Neural progenitor cell (in vitro differentiated cells): Measurements from ENCODE around the gene SHD. TPM values are rescaled to one million over a fixed set of nuclear protein-coding genes. Genes with fewer than 3 reads are reported as not detected.

Experiments
- DNase-seq: peaks from one replicate; pipeline ENCODE4 v3.0.0-alpha.2; 2016; ENCODE audit warnings: low spot score
- H2AFZ ChIP-seq: fragments of 200-600 bp; sonication (generic); replicated peaks from 2 replicates; pipeline ENCODE4 v1.6.1; 2016; ENCODE audit warnings: antibody characterized with exemption
- H3F3A ChIP-seq: fragments of 200-600 bp; sonication (generic); 2 replicates; pipeline ENCODE4 v1.6.1; 2016; ENCODE audit warnings: antibody characterized with exemption, low read depth
- H3K27ac ChIP-seq: fragments of 200-600 bp; sonication (generic); 2 replicates; pipeline ENCODE4 v1.5.1; 2016; ENCODE audit warnings: mild to moderate bottlenecking
- H3K27me3 ChIP-seq: fragments of 200-600 bp; sonication (generic); 2 replicates; pipeline ENCODE4 v1.6.1; 2016; ENCODE audit warnings: mild to moderate bottlenecking, moderate library complexity
- H3K36me3 ChIP-seq: fragments of 200-600 bp; sonication (generic); 2 replicates; pipeline ENCODE4 v1.5.1; 2016
- H3K4me1 ChIP-seq: fragments of 200-600 bp; sonication (generic); 2 replicates; pipeline ENCODE4 v1.6.1; 2016; ENCODE audit warnings: mixed run types
- H3K4me2 ChIP-seq: fragments of 200-600 bp; sonication (generic); 2 replicates; pipeline ENCODE4 v1.6.1; 2016
- H3K4me3 ChIP-seq: fragments of 200-600 bp; sonication (generic); 2 replicates; pipeline ENCODE4 v1.5.1; 2016
- H3K79me2 ChIP-seq: fragments of 200-600 bp; sonication (generic); 2 replicates; pipeline ENCODE4 v1.6.1; 2016; ENCODE audit warnings: low read depth
- H3K9ac ChIP-seq: fragments of 200-600 bp; sonication (generic); 2 replicates; pipeline ENCODE4 v1.6.1; 2016
- H3K9me3 ChIP-seq: fragments of 200-600 bp; sonication (generic); 2 replicates; pipeline ENCODE4 v1.5.1; 2016; ENCODE audit warnings: low read depth
- H4K20me1 ChIP-seq: fragments of 200-600 bp; sonication (generic); 2 replicates; pipeline ENCODE4 v1.6.1; 2016; ENCODE audit warnings: low read depth
- H3K27ac Mint-ChIP-seq: 3 replicates; pipeline ENCODE4 v1.8.0; 2021; ENCODE audit warnings: mixed read lengths
- H3K27me3 Mint-ChIP-seq: 2 replicates; pipeline ENCODE4 v1.8.0; 2022; ENCODE audit warnings: low read depth, mild to moderate bottlenecking, inconsistent platforms, moderate library complexity, mixed read lengths; ENCODE audit not compliant: insufficient read depth
- H3K36me3 Mint-ChIP-seq: 3 replicates; pipeline ENCODE4 v1.8.0; 2021; ENCODE audit warnings: mixed read lengths
- H3K4me1 Mint-ChIP-seq: 3 replicates; pipeline ENCODE4 v1.8.0; 2021; ENCODE audit warnings: mixed read lengths
- H3K4me3 Mint-ChIP-seq: 3 replicates; pipeline ENCODE4 v1.8.0; 2021; ENCODE audit warnings: mild to moderate bottlenecking, moderate library complexity, mixed read lengths
- H3K9me3 Mint-ChIP-seq: 3 replicates; pipeline ENCODE4 v1.8.0; 2020; ENCODE audit warnings: mixed read lengths
- CTCF ChIP-seq: fragments of 200-600 bp; sonication (generic); IDR thresholded peaks from 2 replicates; pipeline ENCODE4 v1.5.1; 2017; ENCODE audit warnings: antibody characterized with exemption, mild to moderate bottlenecking
- EZH2 ChIP-seq: fragments of 200-600 bp; sonication (generic); IDR thresholded peaks from 2 replicates; pipeline ENCODE4 v1.6.1; 2017; ENCODE audit warnings: antibody characterized with exemption, mild to moderate bottlenecking, moderate library complexity
- EZH2phosphoT487 ChIP-seq: fragments of 200-600 bp; sonication (generic); IDR thresholded peaks from 2 replicates; pipeline ENCODE4 v1.6.1; 2017; ENCODE audit warnings: antibody characterized with exemption
- total RNA-seq: library from RNA; depleted of rRNA; stranded (reverse); fragments of >200 nt; gene quantifications from 2 replicates; pipeline ENCODE4 v1.2.3, GENCODE V29; 2015; ENCODE audit warnings: low replicate concordance

Gene SHD
- total RNA-seq, 1 donor from 2014 or later: not detected

- peaks cover 19% of the 10 kb centered on the region for H3K9me3 Mint-ChIP-seq
- H3K27ac ChIP-seq: no peak overlapping the region
- H2AFZ ChIP-seq: no peak overlapping the region
- no peak overlapping the region for H3K27ac Mint-ChIP-seq
- H3F3A ChIP-seq: no peaks in the 10 kb centered on the region
- H3K27me3 ChIP-seq: no peaks in the 10 kb centered on the region
- H3K9me3 ChIP-seq: no peaks in the 10 kb centered on the region
- no peak overlapping the region for H3K4me3 ChIP-seq
- TF ChIP-seq EZH2phosphoT487 (no peak), CTCF (no peak), EZH2 (no peak)
- H3K9ac ChIP-seq: no peak overlapping the region
- H3K36me3 Mint-ChIP-seq: peaks cover 33% of the 10 kb centered on the region
- H3K4me1 Mint-ChIP-seq: no peaks in the 10 kb centered on the region
- H3K79me2 ChIP-seq: no peaks in the 10 kb centered on the region
- no peak overlapping the region for H3K4me2 ChIP-seq
- no peaks in the 10 kb centered on the region for H3K36me3 ChIP-seq
- no peaks in the 10 kb centered on the region for H3K4me1 ChIP-seq
- no peak overlapping the region for H3K4me3 Mint-ChIP-seq
- H3K27me3 Mint-ChIP-seq: peaks cover 10% of the 10 kb centered on the region
- H4K20me1 ChIP-seq: no peaks in the 10 kb centered on the region
- DNase-seq: no peak
Observed at GRCh38 chr19:4316956-4317355, 37.9 kb downstream of the SHD start.

GRCh38 chr19:4318460-4318859, 39.4 kb downstream of the SHD start:
- Mint-ChIP-seq H3K36me3 (peaks cover 33% of the 10 kb centered on the region), H3K4me1 (no peaks in the 10 kb centered on the region), H3K4me3 (no peak overlapping the region), H3K27me3 (peaks cover 10% of the 10 kb centered on the region), H3K9me3 (peaks cover 19% of the 10 kb centered on the region), H3K27ac (no peak overlapping the region)
- no peak overlapping the region for H2AFZ ChIP-seq
- no peak overlapping the region for H3K27ac ChIP-seq
- DNase-seq: no peak
- H3K9ac ChIP-seq: no peak overlapping the region
- H3K79me2 ChIP-seq: no peaks in the 10 kb centered on the region
- no peak overlapping the region for H3K4me2 ChIP-seq
- H3K4me1 ChIP-seq: no peaks in the 10 kb centered on the region
- no peaks in the 10 kb centered on the region for H3K27me3 ChIP-seq
- no peak overlapping the region for H3K4me3 ChIP-seq
- H3K36me3 ChIP-seq: no peaks in the 10 kb centered on the region
- no peaks in the 10 kb centered on the region for H3F3A ChIP-seq
- no peak for TF ChIP-seq CTCF
- H4K20me1 ChIP-seq: no peaks in the 10 kb centered on the region
- no peaks in the 10 kb centered on the region for H3K9me3 ChIP-seq

- DNase-seq: no peak
- no peak overlapping the region for H3K27ac Mint-ChIP-seq
- Histone ChIP-seq H4K20me1 (no peaks in the 10 kb centered on the region), H3K36me3 (no peaks in the 10 kb centered on the region), H3K79me2 (no peaks in the 10 kb centered on the region), H3K9ac (no peak overlapping the region), H3K9me3 (no peaks in the 10 kb centered on the region), H3K4me3 (no peak overlapping the region), H3K27ac (no peak overlapping the region), H2AFZ (no peak overlapping the region), H3K27me3 (no peaks in the 10 kb centered on the region), H3K4me2 (no peak overlapping the region), H3F3A (no peaks in the 10 kb centered on the region), H3K4me1 (no peaks in the 10 kb centered on the region)
- H3K27me3 Mint-ChIP-seq: peaks cover 11% of the 10 kb centered on the region
- no peak for TF ChIP-seq CTCF
- no peak for TF ChIP-seq EZH2
- no peak for TF ChIP-seq EZH2phosphoT487
- H3K4me3 Mint-ChIP-seq: no peak overlapping the region
- H3K9me3 Mint-ChIP-seq: peaks cover 19% of the 10 kb centered on the region
- no peaks in the 10 kb centered on the region for H3K4me1 Mint-ChIP-seq
- H3K36me3 Mint-ChIP-seq: peaks cover 34% of the 10 kb centered on the region
Observed at GRCh38 chr19:4319067-4319718, 40.1 kb downstream of the SHD start.
